T-cell (primary cell): Measurements from ENCODE around the gene TNC. TPM values are rescaled to one million over a fixed set of nuclear protein-coding genes. Genes with fewer than 3 reads are reported as not detected.

Source experiments
- ATAC-seq, 4 experiments: fragments of 200-7000 bp in 3 of 4; fragments of 150-1000 bp in 1 of 4; cut with Tn5 transposase; replicated peaks in 1 of 4; 1 replicate in 3 of 4; 2 replicates in 1 of 4; pipeline ENCODE4 v1.10.0; 2021; ENCODE audit warnings: moderate library complexity in 3 of 4, mild to moderate bottlenecking in 2 of 4, moderate number of reproducible peaks in 1 of 4
- CTCF ChIA-PET, 2 donors: fragments of 300-600 bp; sonication (Branson Sonifier 250); formaldehyde crosslinking; loops; one replicate each; lab custom pipeline; 2022; ENCODE audit warnings: antibody characterized with exemption in 2 of 2; lab: Charles Lee
- POLR2A ChIA-PET, 2 donors: fragments of 300-600 bp; sonication (Branson Sonifier 250); formaldehyde crosslinking; loops; one replicate each; lab custom pipeline; 2022; ENCODE audit warnings: antibody characterized with exemption in 2 of 2; lab: Charles Lee
- DNase-seq, 35 experiments: peaks; one replicate each; pipeline versions ENCODE4 v3.0.0 to v3.0.0-alpha.2; 2013 to 2023
- H3K27ac ChIP-seq: one replicate; pipeline ENCODE4 v1.5.1; 2013; ENCODE audit warnings: low read length
- H3K27me3 ChIP-seq, 2 experiments: replicated peaks in 1 of 2; 1 replicate in 1 of 2; 2 replicates in 1 of 2; pipeline versions ENCODE4 v1.6.1 to v1.7.0; 2013; ENCODE audit warnings: low read length in 1 of 2, mixed read lengths in 1 of 2; ENCODE audit not compliant: control insufficient read depth in 2 of 2, insufficient read depth in 2 of 2; ENCODE audit errors: extremely low read depth in 1 of 2
- H3K36me3 ChIP-seq, 2 donors: 1 replicate in 1 of 2; 2 replicates in 1 of 2; pipeline versions ENCODE4 v1.6.1 to v1.7.0; 2013; ENCODE audit warnings: low read length in 1 of 2; ENCODE audit not compliant: control insufficient read depth in 2 of 2, insufficient read depth in 1 of 2; ENCODE audit errors: extremely low read depth in 1 of 2
- H3K4me1 ChIP-seq, 2 experiments: 1 replicate in 1 of 2; 2 replicates in 1 of 2; pipeline versions ENCODE4 v1.6.1 to v1.7.0; 2013; ENCODE audit warnings: low read length in 2 of 2, mixed read lengths in 1 of 2; ENCODE audit not compliant: insufficient read depth in 2 of 2, control insufficient read depth in 1 of 2; ENCODE audit errors: extremely low read depth in 1 of 2
- H3K4me3 ChIP-seq, 2 donors: 1 replicate in 1 of 2; 2 replicates in 1 of 2; pipeline versions ENCODE4 v1.5.1 to v1.7.0; 2013; ENCODE audit warnings: mild to moderate bottlenecking in 2 of 2, low read length in 1 of 2, moderate library complexity in 1 of 2; ENCODE audit not compliant: control insufficient read depth in 1 of 2; ENCODE audit errors: extremely low read depth in 1 of 2
- H3K9me3 ChIP-seq: 2 replicates; pipeline ENCODE4 v1.7.0; 2013
- H3K27ac Mint-ChIP-seq, 2 donors: one replicate each; pipeline ENCODE4 v1.8.0; 2020 to 2021; ENCODE audit warnings: mild to moderate bottlenecking in 2 of 2, mixed read lengths in 2 of 2
- H3K27me3 Mint-ChIP-seq, 2 donors: one replicate each; pipeline ENCODE4 v1.8.0; 2021 to 2022; ENCODE audit warnings: mixed read lengths in 2 of 2
- H3K36me3 Mint-ChIP-seq: one replicate; pipeline ENCODE4 v1.8.0; 2021; ENCODE audit warnings: mixed read lengths
- H3K4me1 Mint-ChIP-seq, 3 donors: one replicate each; pipeline ENCODE4 v1.8.0; 2020 to 2022; ENCODE audit warnings: mixed read lengths in 3 of 3, mild to moderate bottlenecking in 1 of 3
- H3K4me3 Mint-ChIP-seq, 3 donors: one replicate each; pipeline ENCODE4 v1.8.0; 2020 to 2022; ENCODE audit warnings: mild to moderate bottlenecking in 3 of 3, mixed read lengths in 3 of 3, moderate library complexity in 3 of 3
- H3K9me3 Mint-ChIP-seq, 3 donors: one replicate each; pipeline ENCODE4 v1.8.0; 2020 to 2022; ENCODE audit warnings: mixed read lengths in 3 of 3
- WGBS: methylation state at CpG from one replicate; pipeline ENCODE4 v1.1.5; 2013; ENCODE audit warnings: missing lambda C conversion rate; ENCODE audit not compliant: insufficient coverage; 5-methylcytosine and 5-hydroxymethylcytosine counted together
- total RNA-seq, 35 experiments: library from RNA in 6 of 35; stranded (reverse) in 6 of 35; fragments of 120-200 nt in 1 of 35; gene quantifications; one replicate each; pipeline versions ENCODE4 v1.2.1 to v1.2.4 and lab custom pipeline; 2013 to 2026

The TNC gene
- total RNA-seq, 5 donors from 2014 or later (not counting 1 experiment from before 2014, with no cell fraction given) = 0.16 to 0.29 (median 0.20) TPM; not detected in 2

- DNase-seq (no peak), ATAC-seq (no peak)
- CTCF ChIA-PET = no interaction called here
- H3K36me3 ChIP-seq = no peaks in the 10 kb centered on the region
- Mint-ChIP-seq H3K36me3 (no peaks in the 10 kb centered on the region), H3K27ac (no peak overlapping the region), H3K4me1 (no peaks in the 10 kb centered on the region), H3K4me3 (no peak overlapping the region), H3K9me3 (no peaks in the 10 kb centered on the region), H3K27me3 (peaks cover 14 to 23% of the 10 kb centered on the region in 2 donors)
- no peaks in the 10 kb centered on the region for H3K4me1 ChIP-seq
- no peaks in the 10 kb centered on the region for H3K9me3 ChIP-seq
- H3K27me3 ChIP-seq = peaks cover 0 to 3% of the 10 kb centered on the region in 2 experiments
- no peak overlapping the region for H3K4me3 ChIP-seq
- POLR2A ChIA-PET = no interaction called here
- 96% methylated on average over 5 of the region's 6 CpGs for WGBS
- H3K27ac ChIP-seq = no peak overlapping the region
These were observed 44.5 kb downstream of the TNC start for GRCh38 chr9:115073456-115073855.

- Mint-ChIP-seq H3K4me1 (no peaks in the 10 kb centered on the region), H3K27ac (no peak overlapping the region), H3K9me3 (no peaks in the 10 kb centered on the region), H3K4me3 (no peak overlapping the region), H3K36me3 (no peaks in the 10 kb centered on the region), H3K27me3 (peaks cover 14 to 32% of the 10 kb centered on the region in 2 donors)
- WGBS = no CpG with 5 or more reads among the region's 4 CpGs
- Histone ChIP-seq H3K4me3 (no peak overlapping the region), H3K27me3 (no peaks in the 10 kb centered on the region), H3K27ac (no peak overlapping the region), H3K4me1 (no peaks in the 10 kb centered on the region), H3K36me3 (no peaks in the 10 kb centered on the region), H3K9me3 (no peaks in the 10 kb centered on the region)
- ChIA-PET CTCF (interaction anchor here in 1 of 2 donors (0.6 kb wide), 1 partner anchor 20 kb away, joined by 5 read pairs; no protein-coding TSS in a partner anchor), POLR2A (no interaction called here)
- no peak for ATAC-seq
- no peak for DNase-seq
These were observed 46.8 kb downstream of the TNC start for GRCh38 chr9:115071176-115071575.

- no peak overlapping the region for H3K27ac ChIP-seq
- Mint-ChIP-seq H3K4me3 (no peak overlapping the region), H3K27ac (no peak overlapping the region), H3K36me3 (no peaks in the 10 kb centered on the region), H3K27me3 (peaks cover 15 to 32% of the 10 kb centered on the region in 2 donors), H3K4me1 (no peaks in the 10 kb centered on the region), H3K9me3 (no peaks in the 10 kb centered on the region)
- no peaks in the 10 kb centered on the region for H3K27me3 ChIP-seq
- ChIA-PET CTCF (no interaction called here), POLR2A (no interaction called here)
- DNase-seq (no peak), ATAC-seq (no peak)
- H3K9me3 ChIP-seq = no peaks in the 10 kb centered on the region
- no CpG with 5 or more reads among the region's 1 CpG for WGBS
- H3K4me3 ChIP-seq = no peak overlapping the region
- H3K4me1 ChIP-seq = no peaks in the 10 kb centered on the region
- no peaks in the 10 kb centered on the region for H3K36me3 ChIP-seq
These were observed 48.2 kb downstream of the TNC start for GRCh38 chr9:115069771-115070170.

GRCh38 chr9:115069302-115069701 is 48.7 kb downstream of the TNC start:
- peaks cover 19 to 32% of the 10 kb centered on the region in 2 donors for H3K27me3 Mint-ChIP-seq
- no peak overlapping the region for H3K27ac ChIP-seq
- H3K4me3 ChIP-seq = no peak overlapping the region
- no peaks in the 10 kb centered on the region for H3K4me1 Mint-ChIP-seq
- WGBS = no CpG with 5 or more reads among the region's 2 CpGs
- no peak overlapping the region for H3K27ac Mint-ChIP-seq
- ATAC-seq (no peak), DNase-seq (no peak)
- H3K36me3 Mint-ChIP-seq = no peaks in the 10 kb centered on the region
- H3K4me1 ChIP-seq = no peaks in the 10 kb centered on the region
- no peak overlapping the region for H3K4me3 Mint-ChIP-seq
- ChIA-PET CTCF (no interaction called here), POLR2A (no interaction called here)
- no peaks in the 10 kb centered on the region for H3K27me3 ChIP-seq
- no peaks in the 10 kb centered on the region for H3K36me3 ChIP-seq
- no peaks in the 10 kb centered on the region for H3K9me3 Mint-ChIP-seq
- no peaks in the 10 kb centered on the region for H3K9me3 ChIP-seq

GRCh38 chr9:115068031-115068430 is 49.9 kb downstream of the TNC start:
- Mint-ChIP-seq H3K9me3 (no peaks in the 10 kb centered on the region), H3K27me3 (peaks cover 21 to 32% of the 10 kb centered on the region in 2 donors), H3K27ac (no peak overlapping the region), H3K4me3 (no peak overlapping the region), H3K36me3 (no peaks in the 10 kb centered on the region), H3K4me1 (no peaks in the 10 kb centered on the region)
- H3K27ac ChIP-seq = no peak overlapping the region
- no peaks in the 10 kb centered on the region for H3K9me3 ChIP-seq
- no peak for ATAC-seq
- no peaks in the 10 kb centered on the region for H3K27me3 ChIP-seq
- H3K4me1 ChIP-seq = no peaks in the 10 kb centered on the region
- H3K36me3 ChIP-seq = no peaks in the 10 kb centered on the region
- ChIA-PET CTCF (no interaction called here), POLR2A (no interaction called here)
- no peak for DNase-seq
- no peak overlapping the region for H3K4me3 ChIP-seq

GRCh38 chr9:115063058-115063845 is 54.7 kb downstream of the TNC start:
- Histone ChIP-seq H3K4me1 (no peaks in the 10 kb centered on the region), H3K4me3 (no peak overlapping the region), H3K27ac (no peak overlapping the region), H3K36me3 (no peaks in the 10 kb centered on the region), H3K27me3 (peaks cover 0 to 8% of the 10 kb centered on the region in 2 experiments), H3K9me3 (no peaks in the 10 kb centered on the region)
- no peak overlapping the region for H3K27ac Mint-ChIP-seq
- H3K4me1 Mint-ChIP-seq = no peaks in the 10 kb centered on the region
- DNase-seq (no peak), ATAC-seq (no peak)
- H3K9me3 Mint-ChIP-seq = no peaks in the 10 kb centered on the region
- H3K27me3 Mint-ChIP-seq = peaks cover 11 to 24% of the 10 kb centered on the region in 2 donors
- H3K36me3 Mint-ChIP-seq = no peaks in the 10 kb centered on the region
- ChIA-PET CTCF (no interaction called here), POLR2A (interaction anchor here in 1 of 2 donors (0.7 kb wide), 1 partner anchor 49 kb away, joined by 3 read pairs; no protein-coding TSS in a partner anchor)
- no peak overlapping the region for H3K4me3 Mint-ChIP-seq
- 63% methylated on average over 5 of the region's 5 CpGs for WGBS
